ENCODE measurements around the gene NFATC3.

DNA sequence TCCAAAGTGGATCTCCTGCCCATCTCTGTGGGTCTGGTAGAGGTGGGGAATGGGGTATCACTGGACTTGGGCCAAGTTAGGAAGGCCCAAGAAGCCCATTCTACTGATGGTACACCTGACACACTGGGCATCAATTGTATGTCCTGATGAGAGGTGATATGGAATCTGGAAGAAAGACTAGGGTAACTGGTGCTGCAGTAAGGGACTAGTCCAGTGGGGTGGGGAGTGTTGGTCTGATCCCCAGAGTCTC lies 5.9 kb upstream of the NFATC3 start:
- TF ChIP-seq CTCF (IDR thresholded peaks at IDR 0.05; ENCODE audit: poor library complexity) (no peak), EZH2 (IDR thresholded peaks at IDR 0.05; ENCODE audit: borderline replicate concordance) (no peak)
